Right atrium auricular region (tissue), 2 donors: Measurements from ENCODE around the gene ADM. TPM values are rescaled to one million over a fixed set of nuclear protein-coding genes. Genes with fewer than 3 reads are reported as not detected.

Experiments
- DNase-seq: peaks from one replicate; pipeline ENCODE4 v3.0.0-alpha.2; 2019; ENCODE audit warnings: low spot score
- H3K27ac ChIP-seq, 2 donors: fragments of 200-600 bp; sonication (generic); 1 replicate in 1 of 2; 2 replicates in 1 of 2; pipeline ENCODE4 v1.5.1; 2016 to 2019
- H3K27me3 ChIP-seq, 2 donors: fragments of 200-600 bp; sonication (generic); one replicate each; pipeline versions ENCODE4 v1.5.1 to v1.6.0; 2017 to 2019
- H3K36me3 ChIP-seq: fragments of 200-600 bp; sonication (generic); one replicate; pipeline ENCODE4 v1.5.1; 2016
- H3K4me1 ChIP-seq, 2 donors: fragments of 200-600 bp; sonication (generic); one replicate each; pipeline versions ENCODE4 v1.5.1 to v1.6.0; 2017 to 2019
- H3K4me3 ChIP-seq, 2 donors: fragments of 200-600 bp; sonication (generic); 1 replicate in 1 of 2; 2 replicates in 1 of 2; pipeline ENCODE4 v1.5.1; 2017 to 2019; ENCODE audit warnings: mild to moderate bottlenecking in 1 of 2, moderate library complexity in 1 of 2
- H3K9me3 ChIP-seq, 2 donors: fragments of 200-600 bp; sonication (generic); one replicate each; pipeline ENCODE4 v1.5.1; 2019
- CTCF ChIP-seq, 2 donors: fragments of 200-600 bp; sonication (generic); IDR thresholded peaks; one replicate each; pipeline ENCODE4 v1.5.1; 2019; ENCODE audit warnings: antibody characterized with exemption in 2 of 2
- total RNA-seq, 2 donors: library from RNA; depleted of rRNA; stranded (reverse); fragments of >200 nt; gene quantifications; one replicate each; pipeline ENCODE4 v1.1.0, GENCODE V29; 2016

Gene ADM
- total RNA-seq, 2 donors from 2014 or later, result 31.2 to 217 TPM

- peak overlapping the region; percentile 85 to 88 for H3K27ac ChIP-seq
- DNase-seq, result peak; percentile 76
- H3K27me3 ChIP-seq, result no peaks in the 10 kb centered on the region
- TF ChIP-seq CTCF (IDR thresholded peaks at IDR 0.05), result no peak
- no peak overlapping the region for H3K4me3 ChIP-seq
- no peaks in the 10 kb centered on the region for H3K9me3 ChIP-seq
- H3K4me1 ChIP-seq, result peaks cover 0 to 49% of the 10 kb centered on the region in 2 donors
- H3K36me3 ChIP-seq, result peaks cover 10% of the 10 kb centered on the region
Observed at GRCh38 chr11:10309163-10310093, 4.6 kb downstream of the ADM start.

DNA sequence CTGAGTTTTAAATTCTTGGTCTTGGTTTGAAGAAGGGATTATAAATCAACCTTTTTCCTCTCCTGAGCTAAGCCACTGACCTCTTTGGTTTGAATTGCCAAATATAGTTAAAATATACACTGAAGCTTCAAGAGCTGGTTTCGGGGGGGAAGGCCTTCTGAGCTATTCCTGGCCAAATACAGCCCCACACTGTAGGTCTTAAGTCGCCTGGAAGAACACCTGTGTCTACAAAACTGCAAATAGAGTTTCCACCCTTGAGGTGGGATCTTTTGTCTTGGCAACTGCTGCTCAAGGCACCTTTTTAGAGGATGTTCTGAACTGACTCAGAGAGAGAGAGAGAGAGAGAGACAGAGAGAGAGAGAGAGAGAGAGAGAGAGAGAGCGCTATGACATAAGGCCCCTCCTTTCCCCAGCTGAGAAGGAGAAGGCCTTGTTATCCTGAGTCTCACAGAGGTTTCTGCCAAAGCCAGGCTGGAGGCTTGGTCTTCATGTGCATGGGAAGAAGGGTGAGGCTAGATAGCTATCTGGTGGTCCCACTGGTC lies 5.5 kb downstream of the ADM start:
- no peak for TF ChIP-seq CTCF (IDR thresholded peaks at IDR 0.05)
- Histone ChIP-seq H3K36me3 (peaks cover 10% of the 10 kb centered on the region), H3K4me1 (peaks cover 0 to 46% of the 10 kb centered on the region in 2 donors), H3K9me3 (no peaks in the 10 kb centered on the region), H3K4me3 (no peak overlapping the region), H3K27ac (peak overlapping the region; percentile 85 to 88), H3K27me3 (no peaks in the 10 kb centered on the region)
- DNase-seq, result no peak

DNA sequence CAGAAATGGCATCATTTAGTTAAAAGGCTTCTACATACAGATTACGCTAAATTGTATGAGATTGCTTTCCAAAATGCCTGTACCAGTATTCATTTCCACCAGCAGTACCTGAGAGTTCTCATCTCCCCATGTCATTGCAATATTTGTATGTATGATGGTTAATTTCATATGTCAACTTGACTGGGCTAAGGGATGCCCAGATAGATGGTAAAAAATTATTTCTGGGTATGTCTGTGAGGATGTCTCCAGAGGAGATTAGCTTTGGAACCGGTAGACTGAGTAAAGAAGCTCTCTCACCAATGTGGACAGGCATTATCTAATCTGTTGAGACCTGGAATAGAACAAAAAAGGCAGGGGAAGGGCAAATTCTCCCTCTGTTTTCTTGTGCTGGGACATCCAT lies 6.9 kb downstream of the ADM start:
- no peak for TF ChIP-seq CTCF (IDR thresholded peaks at IDR 0.05)
- peaks cover 0 to 35% of the 10 kb centered on the region in 2 donors for H3K4me1 ChIP-seq
- H3K9me3 ChIP-seq, result no peaks in the 10 kb centered on the region
- no peak for DNase-seq
- H3K36me3 ChIP-seq, result peaks cover 2% of the 10 kb centered on the region
- H3K27ac ChIP-seq, result no peak overlapping the region
- no peak overlapping the region for H3K4me3 ChIP-seq
- no peaks in the 10 kb centered on the region for H3K27me3 ChIP-seq

GRCh38 chr11:10314199-10315072 lies 9.6 kb downstream of the ADM start:
- Histone ChIP-seq H3K36me3 (no peaks in the 10 kb centered on the region), H3K4me3 (no peak overlapping the region), H3K27ac (no peak overlapping the region), H3K27me3 (no peaks in the 10 kb centered on the region), H3K9me3 (no peaks in the 10 kb centered on the region), H3K4me1 (peaks cover 2 to 23% of the 10 kb centered on the region in 2 donors)
- TF ChIP-seq CTCF (IDR thresholded peaks at IDR 0.05), result no peak
- no peak for DNase-seq

DNA sequence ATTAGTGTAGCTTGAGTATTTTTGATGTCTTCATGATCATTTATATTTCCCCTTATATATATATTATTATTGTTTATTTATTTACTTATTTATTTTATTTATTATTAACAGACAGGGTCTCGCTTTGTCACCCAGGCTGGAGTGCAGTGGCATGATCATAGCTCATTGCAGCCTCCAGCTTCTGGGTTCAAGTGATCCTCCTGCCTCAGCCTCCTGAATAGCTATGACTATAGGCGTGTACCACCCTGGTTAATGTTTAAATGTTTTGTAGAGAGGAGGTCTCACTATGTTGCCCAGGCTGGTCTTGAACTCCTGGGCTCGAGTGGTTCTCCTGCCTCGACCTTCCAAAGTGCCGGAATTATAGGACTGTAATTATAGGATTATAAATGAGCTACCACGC lies 10.2 kb downstream of the ADM start:
- peaks cover 2 to 16% of the 10 kb centered on the region in 2 donors for H3K4me1 ChIP-seq
- no peaks in the 10 kb centered on the region for H3K27me3 ChIP-seq
- H3K9me3 ChIP-seq, result no peaks in the 10 kb centered on the region
- no peak overlapping the region for H3K27ac ChIP-seq
- no peak overlapping the region for H3K4me3 ChIP-seq
- no peak for DNase-seq
- TF ChIP-seq CTCF (IDR thresholded peaks at IDR 0.05), result no peak
- no peaks in the 10 kb centered on the region for H3K36me3 ChIP-seq
